SK-N-MC (cell line): ENCODE results near the gene VPS35L.

Experiments
- EZH2 ChIP-seq: fragments of 200-600 bp; sonication (generic); IDR thresholded peaks from one replicate; pipeline ENCODE4 v1.6.1; 2017; ENCODE audit warnings: antibody characterized with exemption
- POLR2AphosphoS5 ChIP-seq: IDR thresholded peaks from 2 replicates; pipeline ENCODE4 v1.6.1; 2012; ENCODE audit warnings: mild to moderate bottlenecking, low read depth, low read length, borderline replicate concordance

DNA sequence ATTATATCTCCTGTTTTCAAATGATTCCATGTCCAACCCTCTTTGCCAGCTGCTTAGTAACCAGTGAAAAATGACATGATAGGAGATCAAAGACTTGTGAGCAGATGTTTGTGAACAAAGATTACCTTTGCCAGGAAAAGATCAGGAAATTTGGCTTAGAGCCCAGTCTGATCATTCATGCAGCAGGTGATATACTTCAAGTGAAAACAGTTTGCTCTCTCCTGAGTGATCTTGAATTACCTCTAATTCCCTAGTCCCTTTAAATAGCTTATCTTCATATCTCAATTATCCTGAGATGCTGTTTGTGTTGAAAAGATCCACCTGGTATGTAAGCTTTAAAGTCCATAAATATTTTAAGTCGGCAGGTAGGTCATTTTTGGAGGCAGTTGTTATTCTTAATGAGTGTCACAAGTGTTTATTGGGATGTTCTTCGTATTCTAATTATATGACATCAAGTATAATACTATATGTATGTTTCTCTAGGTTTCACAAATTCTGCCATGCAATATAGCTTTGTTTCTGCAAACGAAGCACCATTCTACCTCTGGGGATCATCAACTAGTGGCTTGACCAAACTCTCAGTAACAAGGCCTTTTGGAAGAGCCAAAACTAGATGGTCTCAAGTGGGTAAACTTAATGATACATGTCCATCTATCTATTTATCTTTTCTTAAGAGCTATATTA, 13.2 kb upstream of the VPS35L start:
- no peak for TF ChIP-seq POLR2AphosphoS5
- no peak for TF ChIP-seq EZH2
